ENCODE results near the gene PACS2. TPM values are rescaled to one million over a fixed set of nuclear protein-coding genes. Genes with fewer than 3 reads are reported as not detected.
A peak's percentile ranks its signal among the peaks of the same experiment; 100 is the strongest.

Gene PACS2
- total RNA-seq, 1 experiment from 2014 or later = 62.0 TPM

- peaks cover 92% of the 10 kb centered on the region for H3K79me2 ChIP-seq (ENCODE audit: low read length)
- H3K9ac ChIP-seq (ENCODE audit: low read length) = no peak overlapping the region
- ChIA-PET CTCF (interaction anchor here (0.7 kb wide), 1 partner anchor 12 kb away, joined by 5 read pairs; no protein-coding TSS in a partner anchor), POLR2A (ENCODE audit: unreplicated experiment) (interaction anchor here (1.0 kb wide), 1 partner anchor 51 kb away, joined by 7 read pairs; no protein-coding TSS in a partner anchor)
- DNase-seq (peak; percentile 97), ATAC-seq (peak; percentile 90)
- H3F3A ChIP-seq (ENCODE audit: low read length, unreplicated experiment) = peaks cover 5% of the 10 kb centered on the region
- no peaks in the 10 kb centered on the region for H3K9me2 ChIP-seq (replicated peaks; ENCODE audit: low read length)
- no peaks in the 10 kb centered on the region for H3K9me3 ChIP-seq (ENCODE audit: low read length)
- H4K20me1 ChIP-seq (ENCODE audit: low read length) = peaks cover 21% of the 10 kb centered on the region
- H3K4me2 ChIP-seq (ENCODE audit: low read length) = peak overlapping the region; percentile 57
- BruUV-seq (replicated peaks) = no TSS peak
- H3K36me3 ChIP-seq (ENCODE audit: low read depth, low read length) = no peaks in the 10 kb centered on the region
- intact Hi-C loops (cut with micrococcal nuclease) = loop anchor here (2.0 kb wide), 1 partner anchor 44 kb away; the partner anchor contains the start of gene CRIP2
- TF ChIP-seq EZH2 (IDR thresholded peaks at IDR 0.05; ENCODE audit: low read length, unreplicated experiment) = no peak
- no peak for TF ChIP-seq CTCF (conservative IDR thresholded peaks at IDR 0.05; ENCODE audit: low read depth, low read length)
- no peak for TF ChIP-seq EZH2phosphoT487 (IDR thresholded peaks at IDR 0.05; ENCODE audit: borderline replicate concordance, low read length)
- H2AFZ ChIP-seq (ENCODE audit: low read length) = no peak overlapping the region
- no peaks in the 10 kb centered on the region for H3K27me3 ChIP-seq (ENCODE audit: low read length)
- H3K4me3 ChIP-seq (ENCODE audit: low read length) = no peak overlapping the region; the same call in 1 of the 2 replicates
- H3K27ac ChIP-seq (ENCODE audit: low read length) = peak overlapping the region; percentile 36; the same call in 1 of the 2 replicates
- H3K4me1 ChIP-seq (ENCODE audit: insufficient read depth, low read length) = peaks cover 17% of the 10 kb centered on the region
These were observed 116.0 kb downstream of the PACS2 start for GRCh38 chr14:105430565-105430964.

- Histone ChIP-seq H4K20me1 (ENCODE audit: low read length) (peaks cover 22% of the 10 kb centered on the region), H3K27me3 (ENCODE audit: low read length) (no peaks in the 10 kb centered on the region), H2AFZ (ENCODE audit: low read length) (no peak overlapping the region), H3K79me2 (ENCODE audit: low read length) (peaks cover 92% of the 10 kb centered on the region), H3K4me2 (ENCODE audit: low read length) (no peak overlapping the region), H3K9ac (ENCODE audit: low read length) (no peak overlapping the region), H3K27ac (ENCODE audit: low read length) (no peak overlapping the region; the same call in 1 of the 2 replicates), H3K36me3 (ENCODE audit: low read depth, low read length) (no peaks in the 10 kb centered on the region), H3K9me2 (replicated peaks; ENCODE audit: low read length) (no peaks in the 10 kb centered on the region), H3K4me3 (ENCODE audit: low read length) (no peak overlapping the region), H3K9me3 (ENCODE audit: low read length) (no peaks in the 10 kb centered on the region), H3K4me1 (ENCODE audit: insufficient read depth, low read length) (peaks cover 17% of the 10 kb centered on the region), H3F3A (ENCODE audit: low read length, unreplicated experiment) (peaks cover 5% of the 10 kb centered on the region)
- CTCF ChIA-PET = no interaction called here
- no peak for DNase-seq
- ATAC-seq = no peak
- no TSS peak for BruUV-seq (replicated peaks)
- POLR2A ChIA-PET (ENCODE audit: unreplicated experiment) = interaction anchor here (1.0 kb wide), 1 partner anchor 51 kb away, joined by 7 read pairs; no protein-coding TSS in a partner anchor
- TF ChIP-seq EZH2phosphoT487 (IDR thresholded peaks at IDR 0.05; ENCODE audit: borderline replicate concordance, low read length) (no peak), CTCF (conservative IDR thresholded peaks at IDR 0.05; ENCODE audit: low read depth, low read length) (no peak), EZH2 (IDR thresholded peaks at IDR 0.05; ENCODE audit: low read length, unreplicated experiment) (no peak)
- intact Hi-C loops (cut with micrococcal nuclease) = loop anchor here (2.0 kb wide), 1 partner anchor 44 kb away; the partner anchor contains the start of gene CRIP2
These were observed 116.7 kb downstream of the PACS2 start for GRCh38 chr14:105431256-105431655.

GRCh38 chr14:105432657-105433056 lies 118.1 kb downstream of the PACS2 start:
- no peaks in the 10 kb centered on the region for H3K27me3 ChIP-seq (ENCODE audit: low read length)
- intact Hi-C loops (cut with micrococcal nuclease) = no loop called here
- ATAC-seq = no peak
- H4K20me1 ChIP-seq (ENCODE audit: low read length) = peaks cover 32% of the 10 kb centered on the region
- no peak for DNase-seq
- no peak for TF ChIP-seq EZH2phosphoT487 (IDR thresholded peaks at IDR 0.05; ENCODE audit: borderline replicate concordance, low read length)
- peaks cover 92% of the 10 kb centered on the region for H3K79me2 ChIP-seq (ENCODE audit: low read length)
- no peak overlapping the region for H3K9ac ChIP-seq (ENCODE audit: low read length)
- no peaks in the 10 kb centered on the region for H3K9me2 ChIP-seq (replicated peaks; ENCODE audit: low read length)
- H3F3A ChIP-seq (ENCODE audit: low read length, unreplicated experiment) = peaks cover 5% of the 10 kb centered on the region
- ChIA-PET CTCF (no interaction called here), POLR2A (ENCODE audit: unreplicated experiment) (no interaction called here)
- H3K4me2 ChIP-seq (ENCODE audit: low read length) = no peak overlapping the region
- no TSS peak for BruUV-seq (replicated peaks)
- no peak overlapping the region for H3K27ac ChIP-seq (ENCODE audit: low read length)
- H2AFZ ChIP-seq (ENCODE audit: low read length) = no peak overlapping the region
- H3K9me3 ChIP-seq (ENCODE audit: low read length) = no peaks in the 10 kb centered on the region
- H3K4me1 ChIP-seq (ENCODE audit: insufficient read depth, low read length) = peaks cover 17% of the 10 kb centered on the region
- H3K36me3 ChIP-seq (ENCODE audit: low read depth, low read length) = no peaks in the 10 kb centered on the region
- H3K4me3 ChIP-seq (ENCODE audit: low read length) = no peak overlapping the region
